K562 (cell line): Measurements from ENCODE around the gene EVI5L. TPM values are rescaled to one million over a fixed set of nuclear protein-coding genes. Genes with fewer than 3 reads are reported as not detected.

Source experiments
- GABPB2 ChIP-seq: fragments of 250-450 bp; sonication (Bioruptor Pico); conservative IDR thresholded peaks from 2 replicates; pipeline ENCODE4 v1.5.1; 2021; ENCODE audit warnings: mild to moderate bottlenecking
- HDGF ChIP-seq: fragments of 450-650 bp; IDR thresholded peaks from 2 replicates; pipeline ENCODE4 v1.6.1; 2016
- ZBTB11 ChIP-seq, 3 experiments: fragments of 200-800 bp in 1 of 3; fragments of 250-450 bp in 1 of 3; fragments of 450-650 bp in 1 of 3; sonication (Bioruptor Pico) in 1 of 3; sonication (Bioruptor generic) in 1 of 3; formaldehyde crosslinking in 1 of 3; IDR thresholded peaks; 2 replicates each; pipeline versions ENCODE4 v1.6.1 to v1.8.0; 2016 to 2022; ENCODE audit warnings: mild to moderate bottlenecking in 2 of 3, missing genetic modification characterization in 2 of 3, missing compliant biosample characterization in 1 of 3, moderate library complexity in 1 of 3
- polyA plus RNA-seq, 8 experiments: library from polyadenylated mRNA; depleted of rRNA in 4 of 8; stranded (reverse) in 5 of 8; unstranded in 3 of 8; fragments of >200 nt; fragmentation: Nextera tagmentation in 2 of 8; fragmentation: Illumina TruSeq in 1 of 8; extraction: Ambion mirVana in 2 of 8; extraction: Trizol in 1 of 8; gene quantifications; 2 replicates each; pipeline versions ENCODE4 v1.2.1 to v1.2.3, GENCODE V29; 2011 to 2014; ENCODE audit warnings: inconsistent platforms in 1 of 8, missing spikeins in 1 of 8
- total RNA-seq, 7 experiments: library from RNA; depleted of rRNA in 6 of 7; stranded (reverse); fragments of >200 nt in 6 of 7; fragmentation: Illumina TruSeq in 2 of 7; extraction: Trizol in 2 of 7; gene quantifications; 2 replicates each; pipeline versions ENCODE4 v1.2.1 to v1.2.3, GENCODE V29; 2011 to 2021; ENCODE audit warnings: low replicate concordance in 1 of 7
- TF ChIP-seq, protein P1 (sequence below): fragments of 450-650 bp; IDR thresholded peaks from 2 replicates; pipeline ENCODE4 v1.6.1; 2017; ENCODE audit warnings: antibody characterized with exemption, mild to moderate bottlenecking

EVI5L gene
- total and polyA plus RNA-seq, 9 of the 15 experiments (the other 6 are each of a cell fraction or from before 2014, with no cell fraction given), result 0.69 to 1.8 (median 1.2) TPM; not detected in 2

DNA sequence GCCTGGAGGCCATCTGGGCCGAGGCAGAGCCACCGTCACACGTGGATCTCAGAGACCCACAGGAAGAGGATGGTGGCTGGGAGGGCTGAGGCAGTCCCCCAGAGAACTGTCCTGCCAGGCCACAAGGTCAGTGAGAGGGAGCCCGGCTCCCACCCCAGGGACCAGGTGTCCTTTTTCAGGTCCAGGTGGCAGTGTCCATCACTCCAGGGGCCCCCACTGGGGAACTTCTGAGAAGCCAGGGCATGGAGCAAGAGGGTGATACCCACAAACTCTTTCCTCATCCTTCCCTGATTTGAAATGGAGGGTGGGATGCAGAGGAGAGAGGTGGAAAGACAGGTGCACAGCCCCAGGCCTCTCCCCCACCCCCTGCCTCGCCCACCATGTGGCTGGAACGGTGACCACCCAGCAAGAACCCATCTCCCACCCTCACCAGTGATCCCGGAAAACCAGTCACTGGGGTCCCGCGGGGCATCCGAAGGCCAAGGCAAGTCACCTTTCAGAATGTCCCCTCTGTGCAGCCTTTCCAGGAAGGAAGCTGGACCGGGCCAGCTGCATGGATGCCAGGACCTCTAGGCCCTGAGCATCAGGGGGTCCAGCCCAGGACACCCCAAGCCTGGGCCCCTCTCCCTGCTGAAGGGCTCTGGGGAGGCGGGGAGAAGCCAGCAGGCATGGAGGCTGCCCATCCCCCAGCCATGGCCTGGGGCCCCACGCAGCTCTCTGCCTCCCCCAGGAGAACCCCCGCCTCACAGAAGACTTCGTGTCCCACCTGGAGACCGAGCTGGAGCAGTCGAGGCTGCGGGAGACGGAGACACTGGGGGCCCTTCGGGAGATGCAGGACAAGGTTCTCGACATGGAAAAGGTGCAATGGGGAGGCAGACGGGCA, 30.1 kb downstream of the EVI5L start (continued):
- TF ChIP-seq ZBTB11 (CRISPR knock-in tag; IDR thresholded peaks at IDR 0.05) (no peak), GABPB2 (no peak), HDGF (no peak)
- TF ChIP-seq, protein P1, sequence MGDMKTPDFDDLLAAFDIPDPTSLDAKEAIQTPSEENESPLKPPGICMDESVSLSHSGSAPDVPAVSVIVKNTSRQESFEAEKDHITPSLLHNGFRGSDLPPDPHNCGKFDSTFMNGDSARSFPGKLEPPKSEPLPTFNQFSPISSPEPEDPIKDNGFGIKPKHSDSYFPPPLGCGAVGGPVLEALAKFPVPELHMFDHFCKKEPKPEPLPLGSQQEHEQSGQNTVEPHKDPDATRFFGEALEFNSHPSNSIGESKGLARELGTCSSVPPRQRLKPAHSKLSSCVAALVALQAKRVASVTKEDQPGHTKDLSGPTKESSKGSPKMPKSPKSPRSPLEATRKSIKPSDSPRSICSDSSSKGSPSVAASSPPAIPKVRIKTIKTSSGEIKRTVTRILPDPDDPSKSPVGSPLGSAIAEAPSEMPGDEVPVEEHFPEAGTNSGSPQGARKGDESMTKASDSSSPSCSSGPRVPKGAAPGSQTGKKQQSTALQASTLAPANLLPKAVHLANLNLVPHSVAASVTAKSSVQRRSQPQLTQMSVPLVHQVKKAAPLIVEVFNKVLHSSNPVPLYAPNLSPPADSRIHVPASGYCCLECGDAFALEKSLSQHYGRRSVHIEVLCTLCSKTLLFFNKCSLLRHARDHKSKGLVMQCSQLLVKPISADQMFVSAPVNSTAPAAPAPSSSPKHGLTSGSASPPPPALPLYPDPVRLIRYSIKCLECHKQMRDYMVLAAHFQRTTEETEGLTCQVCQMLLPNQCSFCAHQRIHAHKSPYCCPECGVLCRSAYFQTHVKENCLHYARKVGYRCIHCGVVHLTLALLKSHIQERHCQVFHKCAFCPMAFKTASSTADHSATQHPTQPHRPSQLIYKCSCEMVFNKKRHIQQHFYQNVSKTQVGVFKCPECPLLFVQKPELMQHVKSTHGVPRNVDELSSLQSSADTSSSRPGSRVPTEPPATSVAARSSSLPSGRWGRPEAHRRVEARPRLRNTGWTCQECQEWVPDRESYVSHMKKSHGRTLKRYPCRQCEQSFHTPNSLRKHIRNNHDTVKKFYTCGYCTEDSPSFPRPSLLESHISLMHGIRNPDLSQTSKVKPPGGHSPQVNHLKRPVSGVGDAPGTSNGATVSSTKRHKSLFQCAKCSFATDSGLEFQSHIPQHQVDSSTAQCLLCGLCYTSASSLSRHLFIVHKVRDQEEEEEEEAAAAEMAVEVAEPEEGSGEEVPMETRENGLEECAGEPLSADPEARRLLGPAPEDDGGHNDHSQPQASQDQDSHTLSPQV, result no peak
